Progenitor cell of endocrine pancreas (in vitro differentiated cells): ENCODE measurements around the gene UBL3. TPM values are rescaled to one million over a fixed set of nuclear protein-coding genes. Genes with fewer than 3 reads are reported as not detected.

Experiments
- DNase-seq: peaks from one replicate; pipeline ENCODE4 v3.0.0; 2021; ENCODE audit warnings: low spot score; ENCODE audit not compliant: unreplicated experiment
- H3K27ac Mint-ChIP-seq: 2 replicates; pipeline ENCODE4 v1.8.0; 2021; ENCODE audit warnings: mild to moderate bottlenecking, moderate library complexity, mixed read lengths
- H3K27me3 Mint-ChIP-seq: 2 replicates; pipeline ENCODE4 v1.8.0; 2021; ENCODE audit warnings: mixed read lengths
- H3K36me3 Mint-ChIP-seq: 2 replicates; pipeline ENCODE4 v1.8.0; 2022; ENCODE audit warnings: mixed read lengths; ENCODE audit not compliant: insufficient read depth
- H3K4me1 Mint-ChIP-seq: 2 replicates; pipeline ENCODE4 v1.8.0; 2021; ENCODE audit warnings: low read depth, mixed read lengths
- H3K4me3 Mint-ChIP-seq: 2 replicates; pipeline ENCODE4 v1.8.0; 2021; ENCODE audit warnings: low read depth, mild to moderate bottlenecking, moderate library complexity, mixed read lengths
- H3K9me3 Mint-ChIP-seq: 2 replicates; pipeline ENCODE4 v1.8.0; 2021; ENCODE audit warnings: low read depth, mixed read lengths
- total RNA-seq: library from RNA; stranded (reverse); gene quantifications from 2 replicates; pipeline ENCODE4 v1.2.1, GENCODE V29; 2021
- TF ChIP-seq, protein P1 (sequence below): fragments of 200-600 bp; sonication (generic); IDR thresholded peaks from one replicate; pipeline ENCODE4 v1.5.0; 2021; ENCODE audit warnings: antibody characterized with exemption, mild to moderate bottlenecking; ENCODE audit not compliant: unreplicated experiment

UBL3 gene
- total RNA-seq, 1 donor from 2014 or later: 36.0 TPM

- Mint-ChIP-seq H3K4me1 (peaks cover 21% of the 10 kb centered on the region), H3K4me3 (no peak overlapping the region), H3K27me3 (no peaks in the 10 kb centered on the region), H3K36me3 (no peaks in the 10 kb centered on the region), H3K27ac (no peak overlapping the region), H3K9me3 (no peaks in the 10 kb centered on the region)
- no peak for DNase-seq
- TF ChIP-seq, protein P1, sequence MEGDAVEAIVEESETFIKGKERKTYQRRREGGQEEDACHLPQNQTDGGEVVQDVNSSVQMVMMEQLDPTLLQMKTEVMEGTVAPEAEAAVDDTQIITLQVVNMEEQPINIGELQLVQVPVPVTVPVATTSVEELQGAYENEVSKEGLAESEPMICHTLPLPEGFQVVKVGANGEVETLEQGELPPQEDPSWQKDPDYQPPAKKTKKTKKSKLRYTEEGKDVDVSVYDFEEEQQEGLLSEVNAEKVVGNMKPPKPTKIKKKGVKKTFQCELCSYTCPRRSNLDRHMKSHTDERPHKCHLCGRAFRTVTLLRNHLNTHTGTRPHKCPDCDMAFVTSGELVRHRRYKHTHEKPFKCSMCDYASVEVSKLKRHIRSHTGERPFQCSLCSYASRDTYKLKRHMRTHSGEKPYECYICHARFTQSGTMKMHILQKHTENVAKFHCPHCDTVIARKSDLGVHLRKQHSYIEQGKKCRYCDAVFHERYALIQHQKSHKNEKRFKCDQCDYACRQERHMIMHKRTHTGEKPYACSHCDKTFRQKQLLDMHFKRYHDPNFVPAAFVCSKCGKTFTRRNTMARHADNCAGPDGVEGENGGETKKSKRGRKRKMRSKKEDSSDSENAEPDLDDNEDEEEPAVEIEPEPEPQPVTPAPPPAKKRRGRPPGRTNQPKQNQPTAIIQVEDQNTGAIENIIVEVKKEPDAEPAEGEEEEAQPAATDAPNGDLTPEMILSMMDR: no peak
Measured at GRCh38 chr13:29805994-29806979, 44.1 kb downstream of the UBL3 start.

DNA sequence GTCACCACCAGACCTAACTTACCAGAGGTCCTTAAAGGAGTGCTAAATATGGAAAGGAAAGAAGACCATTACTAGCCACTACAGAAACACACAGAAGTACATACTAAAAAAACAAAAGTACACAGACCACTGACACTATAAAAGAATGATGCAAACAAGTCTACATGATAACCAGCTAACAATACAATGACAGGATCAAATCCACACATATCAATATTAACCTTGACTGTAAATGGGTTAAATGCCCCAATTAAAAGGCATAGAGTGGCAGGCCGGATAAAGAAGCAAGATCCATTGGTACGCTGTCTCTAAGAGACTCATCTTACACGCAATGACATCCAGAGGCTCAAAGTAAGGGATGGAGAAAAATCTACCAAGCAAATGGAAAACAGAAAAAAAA, 47.2 kb downstream of the UBL3 start:
- no peak for DNase-seq
- TF ChIP-seq, protein P1: no peak
- H3K9me3 Mint-ChIP-seq: no peaks in the 10 kb centered on the region
- H3K4me1 Mint-ChIP-seq: peaks cover 6% of the 10 kb centered on the region
- no peaks in the 10 kb centered on the region for H3K27me3 Mint-ChIP-seq
- H3K36me3 Mint-ChIP-seq: no peaks in the 10 kb centered on the region
- H3K4me3 Mint-ChIP-seq: no peak overlapping the region
- H3K27ac Mint-ChIP-seq: no peak overlapping the region

- DNase-seq: no peak
- TF ChIP-seq, protein P1: no peak
- Mint-ChIP-seq H3K4me3 (no peak overlapping the region), H3K27ac (no peak overlapping the region), H3K27me3 (no peaks in the 10 kb centered on the region), H3K9me3 (no peaks in the 10 kb centered on the region), H3K36me3 (no peaks in the 10 kb centered on the region), H3K4me1 (peaks cover 6% of the 10 kb centered on the region)
Measured at GRCh38 chr13:29802621-29803020, 47.8 kb downstream of the UBL3 start.

DNA sequence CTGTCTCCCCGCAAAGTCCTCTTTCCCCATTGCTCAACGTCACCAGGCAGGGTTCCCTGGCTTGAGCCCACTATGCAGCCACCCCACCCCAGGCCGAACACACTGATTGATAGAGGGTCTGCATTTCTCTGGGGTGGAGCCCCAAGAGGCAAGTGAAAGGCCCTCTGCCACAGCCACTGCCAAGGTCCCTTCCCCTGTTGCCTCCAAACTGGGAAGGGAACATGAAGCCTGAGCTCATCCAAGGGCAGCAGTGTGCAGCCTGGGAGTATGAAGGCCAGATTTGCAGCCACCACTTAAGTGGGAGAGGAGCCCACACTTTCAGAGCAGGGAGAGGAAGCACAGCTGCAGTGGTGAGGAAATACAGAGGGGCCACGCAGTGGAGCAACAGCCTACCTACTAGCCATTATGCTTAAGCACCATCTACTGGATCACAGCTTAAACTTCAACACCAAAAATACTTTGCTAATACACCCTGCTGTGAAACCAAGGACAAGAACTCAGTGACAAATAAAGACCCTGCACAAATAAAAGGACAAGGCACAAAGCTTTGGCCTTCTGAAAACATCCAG, 48.6 kb downstream of the UBL3 start:
- Mint-ChIP-seq H3K27me3 (no peaks in the 10 kb centered on the region), H3K4me3 (no peak overlapping the region), H3K9me3 (no peaks in the 10 kb centered on the region), H3K27ac (peak overlapping the region; percentile 51), H3K36me3 (no peaks in the 10 kb centered on the region), H3K4me1 (peaks cover 2% of the 10 kb centered on the region)
- DNase-seq: no peak
- TF ChIP-seq, protein P1: no peak

DNA sequence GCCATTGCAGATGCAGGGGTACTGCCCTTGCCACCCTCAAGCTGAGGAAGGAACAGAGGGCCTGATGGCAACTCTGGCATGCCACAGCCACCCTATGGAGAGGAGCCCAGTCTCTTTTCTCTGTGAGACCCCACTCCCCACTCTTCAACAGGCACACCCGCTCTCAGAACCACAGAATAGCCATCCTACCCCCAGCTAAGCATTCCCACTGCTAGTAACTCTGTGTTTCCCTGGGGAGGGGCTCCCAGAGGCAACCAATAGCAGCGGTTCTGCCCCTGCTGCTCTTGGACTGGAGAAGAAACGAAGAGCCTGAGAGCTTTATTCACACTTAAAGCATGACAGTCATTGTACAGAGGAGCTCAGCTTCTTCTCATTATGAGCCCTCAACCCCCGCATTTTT, 49.3 kb downstream of the UBL3 start:
- Mint-ChIP-seq H3K36me3 (no peaks in the 10 kb centered on the region), H3K27ac (peak overlapping the region; percentile 51), H3K4me1 (peaks cover 2% of the 10 kb centered on the region), H3K4me3 (no peak overlapping the region), H3K9me3 (no peaks in the 10 kb centered on the region), H3K27me3 (no peaks in the 10 kb centered on the region)
- no peak for DNase-seq
- TF ChIP-seq, protein P1: no peak
